ENCODE data around the gene CHD1L. TPM values are rescaled to one million over a fixed set of nuclear protein-coding genes. Genes with fewer than 3 reads are reported as not detected.

Gene CHD1L
- total and polyA plus RNA-seq, 4 donors: 14.1 to 23.8 (median 21.1) TPM

DNA sequence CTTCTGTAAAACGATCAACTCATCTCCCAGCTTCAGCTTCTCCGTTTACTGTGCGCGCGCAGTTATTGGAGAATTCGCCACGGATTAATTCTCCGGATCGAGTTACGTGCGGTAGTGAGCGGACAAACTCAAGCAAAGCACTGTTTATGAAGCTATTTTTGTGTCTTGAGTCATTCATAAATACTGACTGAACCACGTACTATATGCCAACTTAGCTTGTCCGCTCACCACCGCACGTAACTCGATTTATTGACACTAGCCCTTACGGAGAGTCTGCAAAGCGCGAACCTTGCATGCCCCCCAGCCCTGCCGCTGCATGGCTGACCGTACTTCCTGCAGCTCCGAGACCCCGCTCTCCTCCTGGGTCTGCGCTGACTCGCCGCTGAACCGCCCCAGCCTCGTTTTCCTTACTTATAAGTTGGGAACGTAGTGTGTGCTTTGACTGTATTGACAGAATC lies 773 bp downstream of the CHD1L start:
- DNase-seq (ENCODE audit: low spot score): peak; percentile 62
- H3K9me3 ChIP-seq (ENCODE audit: control insufficient read depth in 4 of 4, low read length in 3 of 4): no peaks in the 10 kb centered on the region
- no peaks in the 10 kb centered on the region for H3K27me3 ChIP-seq (ENCODE audit: control insufficient read depth in 4 of 4, insufficient read depth in 4 of 4, low read length in 3 of 4)
- H3K4me1 ChIP-seq (ENCODE audit: control insufficient read depth in 4 of 4, insufficient read depth in 4 of 4, low read length in 3 of 4): peaks cover 4 to 40% (median 26%) of the 10 kb centered on the region in 4 donors
- TF ChIP-seq FOXA2 (IDR thresholded peaks at IDR 0.05): no peak
- TF ChIP-seq, protein P1, sequence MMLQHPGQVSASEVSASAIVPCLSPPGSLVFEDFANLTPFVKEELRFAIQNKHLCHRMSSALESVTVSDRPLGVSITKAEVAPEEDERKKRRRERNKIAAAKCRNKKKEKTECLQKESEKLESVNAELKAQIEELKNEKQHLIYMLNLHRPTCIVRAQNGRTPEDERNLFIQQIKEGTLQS (IDR thresholded peaks at IDR 0.05): no peak
- TF ChIP-seq FOXA1 (IDR thresholded peaks at IDR 0.05): no peak
- TF ChIP-seq SP1 (IDR thresholded peaks at IDR 0.05): no peak
- TF ChIP-seq HNF4A (conservative IDR thresholded peaks at IDR 0.05): no peak
- no peak for TF ChIP-seq REST (IDR thresholded peaks at IDR 0.05)
- no peak for TF ChIP-seq RXRA (IDR thresholded peaks at IDR 0.05)
- TF ChIP-seq JUND (IDR thresholded peaks at IDR 0.05): no peak
- no peak for TF ChIP-seq HNF4G (IDR thresholded peaks at IDR 0.05)
- peak overlapping the region; percentile 96 to 97 for H3K27ac ChIP-seq (ENCODE audit: low read depth in 1 of 2, low read length in 2 of 2)
- no peaks in the 10 kb centered on the region for H3K36me3 ChIP-seq (ENCODE audit: control insufficient read depth in 4 of 4, insufficient read depth in 3 of 4, low read depth in 1 of 4, low read length in 3 of 4)
- H3K4me3 ChIP-seq (ENCODE audit: low read depth in 1 of 3, low read length in 3 of 3): peak overlapping the region; percentile 79 to 96 (median 80)
- H3K9ac ChIP-seq (ENCODE audit: low read depth in 1 of 2, low read length in 2 of 2): peak overlapping the region; percentile 13 to 66
- under 1% methylated on average over 30 of the region's 30 CpGs for WGBS

DNA sequence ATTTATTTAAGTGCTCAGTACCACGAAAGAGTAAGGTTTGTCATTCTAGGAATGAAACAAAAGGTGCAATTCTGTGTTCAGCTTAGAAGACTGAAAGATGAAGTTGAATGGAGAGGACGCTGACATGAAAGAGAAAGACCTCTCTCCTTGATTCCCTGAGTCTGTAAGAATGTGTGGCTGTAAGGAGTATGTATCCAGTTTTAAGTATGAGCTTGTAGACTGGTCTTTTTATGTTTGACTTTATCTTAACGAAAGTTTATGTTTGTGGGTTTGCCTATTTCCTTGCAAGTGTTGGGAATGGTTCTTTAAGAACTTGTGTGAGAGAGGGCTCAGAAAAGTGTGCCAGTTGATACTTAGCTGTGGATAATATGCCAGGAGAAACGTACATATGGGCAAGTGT lies 1.4 kb downstream of the CHD1L start:
- Histone ChIP-seq H3K4me1 (ENCODE audit: control insufficient read depth in 4 of 4, insufficient read depth in 4 of 4, low read length in 3 of 4) (peaks cover 4 to 35% (median 21%) of the 10 kb centered on the region in 4 donors), H3K9me3 (ENCODE audit: control insufficient read depth in 4 of 4, low read length in 3 of 4) (no peaks in the 10 kb centered on the region), H3K27me3 (ENCODE audit: control insufficient read depth in 4 of 4, insufficient read depth in 4 of 4, low read length in 3 of 4) (no peaks in the 10 kb centered on the region), H3K4me3 (ENCODE audit: low read depth in 1 of 3, low read length in 3 of 3) (peak overlapping the region; percentile 79 to 96 (median 80)), H3K36me3 (ENCODE audit: control insufficient read depth in 4 of 4, insufficient read depth in 3 of 4, low read depth in 1 of 4, low read length in 3 of 4) (no peaks in the 10 kb centered on the region), H3K9ac (ENCODE audit: low read depth in 1 of 2, low read length in 2 of 2) (peak overlapping the region; percentile 13 to 66), H3K27ac (ENCODE audit: low read depth in 1 of 2, low read length in 2 of 2) (peak overlapping the region in 1 of 2 donors; percentile 96)
- DNase-seq (ENCODE audit: low spot score): no peak
- TF ChIP-seq GABPA (IDR thresholded peaks at IDR 0.05 in 1 of 2, conservative IDR thresholded peaks at IDR 0.05 in 1 of 2) (no peak), HNF4A (conservative IDR thresholded peaks at IDR 0.05) (no peak), CTCF (IDR thresholded peaks at IDR 0.05; ENCODE audit: low read depth, low read length, missing input control) (no peak), TAF1 (conservative IDR thresholded peaks at IDR 0.05) (no peak), RXRA (IDR thresholded peaks at IDR 0.05) (no peak), REST (IDR thresholded peaks at IDR 0.05) (no peak), YY1 (IDR thresholded peaks at IDR 0.05) (no peak), FOXA2 (IDR thresholded peaks at IDR 0.05) (no peak), NR2F2 (IDR thresholded peaks at IDR 0.05) (no peak), SP1 (IDR thresholded peaks at IDR 0.05) (no peak), RAD21 (IDR thresholded peaks at IDR 0.05) (no peak), JUND (IDR thresholded peaks at IDR 0.05) (no peak), HNF4G (IDR thresholded peaks at IDR 0.05) (no peak), EGR1 (IDR thresholded peaks at IDR 0.05; ENCODE audit: low read depth in 2 of 2) (no peak), FOXA1 (IDR thresholded peaks at IDR 0.05) (no peak)
- TF ChIP-seq, protein P2, sequence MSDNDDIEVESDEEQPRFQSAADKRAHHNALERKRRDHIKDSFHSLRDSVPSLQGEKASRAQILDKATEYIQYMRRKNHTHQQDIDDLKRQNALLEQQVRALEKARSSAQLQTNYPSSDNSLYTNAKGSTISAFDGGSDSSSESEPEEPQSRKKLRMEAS (IDR thresholded peaks at IDR 0.05): no peak
- TF ChIP-seq, protein P3, sequence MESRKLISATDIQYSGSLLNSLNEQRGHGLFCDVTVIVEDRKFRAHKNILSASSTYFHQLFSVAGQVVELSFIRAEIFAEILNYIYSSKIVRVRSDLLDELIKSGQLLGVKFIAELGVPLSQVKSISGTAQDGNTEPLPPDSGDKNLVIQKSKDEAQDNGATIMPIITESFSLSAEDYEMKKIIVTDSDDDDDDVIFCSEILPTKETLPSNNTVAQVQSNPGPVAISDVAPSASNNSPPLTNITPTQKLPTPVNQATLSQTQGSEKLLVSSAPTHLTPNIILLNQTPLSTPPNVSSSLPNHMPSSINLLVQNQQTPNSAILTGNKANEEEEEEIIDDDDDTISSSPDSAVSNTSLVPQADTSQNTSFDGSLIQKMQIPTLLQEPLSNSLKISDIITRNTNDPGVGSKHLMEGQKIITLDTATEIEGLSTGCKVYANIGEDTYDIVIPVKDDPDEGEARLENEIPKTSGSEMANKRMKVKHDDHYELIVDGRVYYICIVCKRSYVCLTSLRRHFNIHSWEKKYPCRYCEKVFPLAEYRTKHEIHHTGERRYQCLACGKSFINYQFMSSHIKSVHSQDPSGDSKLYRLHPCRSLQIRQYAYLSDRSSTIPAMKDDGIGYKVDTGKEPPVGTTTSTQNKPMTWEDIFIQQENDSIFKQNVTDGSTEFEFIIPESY (IDR thresholded peaks at IDR 0.05): no peak
- TF ChIP-seq, protein P1 (IDR thresholded peaks at IDR 0.05): no peak
- WGBS: 8% methylated on average over 4 of the region's 4 CpGs

Measured in liver (tissue), 9 donors.